ENCODE measurements around the gene IGF1R.

IGF1R gene

GRCh38 chr15:98728082-98728810 lies 79.9 kb downstream of the IGF1R start:
- no peak for DNase-seq

- no peak for DNase-seq
Measured at GRCh38 chr15:98728811-98729160, 80.4 kb downstream of the IGF1R start.

DNA sequence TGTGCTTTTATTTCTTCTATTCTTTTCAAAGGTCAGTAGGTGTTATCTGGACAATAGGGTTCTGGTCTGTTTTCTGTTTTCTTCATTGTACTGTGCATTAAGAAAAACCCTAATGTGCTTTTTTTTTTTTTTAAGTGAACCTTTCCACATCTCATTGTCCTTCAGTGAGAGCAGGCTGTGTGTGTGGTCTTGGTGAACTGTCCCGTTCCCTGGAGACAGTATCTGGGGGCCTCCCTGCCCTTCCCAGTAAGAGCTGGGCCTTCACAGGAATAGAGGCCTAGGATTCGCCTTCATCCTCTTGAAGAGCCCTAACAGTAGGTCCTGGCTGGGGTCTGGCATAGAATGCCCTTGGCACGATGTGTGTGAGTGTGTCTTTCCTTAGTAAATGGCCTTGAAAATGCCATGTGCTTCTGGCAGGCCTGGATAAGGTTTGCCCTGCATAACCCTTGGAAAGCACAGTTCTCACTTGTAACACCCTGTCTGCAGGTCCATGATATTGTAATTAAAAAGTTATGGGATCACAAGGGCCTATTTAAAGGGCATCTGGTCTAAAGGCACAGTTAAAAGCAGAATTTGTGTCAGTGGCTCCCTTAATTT lies 81.2 kb downstream of the IGF1R start:
- no peak for DNase-seq

- DNase-seq = no peak
Measured at GRCh38 chr15:98730860-98731711, 82.7 kb downstream of the IGF1R start.

DNA sequence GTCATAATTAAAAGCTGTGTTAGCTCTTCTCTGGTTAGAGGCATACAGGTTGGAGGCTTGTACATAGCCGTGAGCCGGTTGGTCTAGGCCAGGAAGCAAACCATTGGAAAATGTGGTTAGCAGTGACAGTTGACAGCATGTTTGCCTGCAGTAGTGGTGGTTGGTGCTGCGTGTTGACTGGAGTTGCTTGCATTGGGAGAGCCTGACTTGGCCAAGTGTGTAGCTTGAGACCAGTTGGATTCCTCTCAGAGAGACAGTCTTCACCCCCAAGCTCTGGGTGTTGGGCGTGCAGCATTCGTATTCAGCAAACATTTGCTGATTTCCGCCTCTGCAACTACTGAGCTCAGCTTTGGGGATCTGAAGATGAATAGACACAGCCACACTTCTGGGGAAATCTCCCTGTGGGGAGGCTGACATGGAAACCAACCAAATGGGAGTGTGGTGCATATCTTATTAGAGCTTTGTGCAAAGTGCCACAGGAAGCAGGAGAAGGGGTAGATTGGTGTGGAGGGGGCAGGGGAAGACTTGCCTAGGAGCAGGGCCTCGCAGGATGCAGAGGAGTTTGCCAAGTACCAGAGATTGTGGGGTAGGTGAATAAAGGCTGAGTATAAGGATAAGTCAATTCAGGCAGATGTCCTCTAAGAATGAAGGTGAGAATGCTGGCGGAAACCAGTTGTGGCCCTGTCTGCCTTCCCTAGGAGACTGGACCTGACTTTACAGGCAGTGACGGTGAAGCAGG lies 83.5 kb downstream of the IGF1R start:
- no peak for DNase-seq

DNA sequence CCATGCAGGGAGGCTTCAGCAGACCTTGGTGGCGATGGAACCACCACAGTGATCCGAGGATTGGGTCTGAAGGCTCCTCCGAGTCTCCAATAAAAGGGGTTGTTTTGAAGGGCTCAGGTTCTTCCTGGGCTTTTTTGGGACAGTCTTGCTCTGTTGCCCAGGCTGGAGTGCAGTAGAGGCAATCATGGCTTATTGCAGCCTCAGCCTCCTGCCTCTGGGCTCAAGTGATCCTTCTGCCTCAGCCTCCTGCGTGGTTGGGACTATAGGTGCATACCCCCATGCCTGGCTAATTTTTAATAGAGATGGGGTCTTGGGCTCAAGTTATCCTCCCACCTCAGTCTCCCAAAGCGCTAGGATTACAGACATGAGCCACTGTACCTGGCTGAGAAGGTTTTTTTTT lies 84.8 kb downstream of the IGF1R start:
- DNase-seq = no peak

DNA sequence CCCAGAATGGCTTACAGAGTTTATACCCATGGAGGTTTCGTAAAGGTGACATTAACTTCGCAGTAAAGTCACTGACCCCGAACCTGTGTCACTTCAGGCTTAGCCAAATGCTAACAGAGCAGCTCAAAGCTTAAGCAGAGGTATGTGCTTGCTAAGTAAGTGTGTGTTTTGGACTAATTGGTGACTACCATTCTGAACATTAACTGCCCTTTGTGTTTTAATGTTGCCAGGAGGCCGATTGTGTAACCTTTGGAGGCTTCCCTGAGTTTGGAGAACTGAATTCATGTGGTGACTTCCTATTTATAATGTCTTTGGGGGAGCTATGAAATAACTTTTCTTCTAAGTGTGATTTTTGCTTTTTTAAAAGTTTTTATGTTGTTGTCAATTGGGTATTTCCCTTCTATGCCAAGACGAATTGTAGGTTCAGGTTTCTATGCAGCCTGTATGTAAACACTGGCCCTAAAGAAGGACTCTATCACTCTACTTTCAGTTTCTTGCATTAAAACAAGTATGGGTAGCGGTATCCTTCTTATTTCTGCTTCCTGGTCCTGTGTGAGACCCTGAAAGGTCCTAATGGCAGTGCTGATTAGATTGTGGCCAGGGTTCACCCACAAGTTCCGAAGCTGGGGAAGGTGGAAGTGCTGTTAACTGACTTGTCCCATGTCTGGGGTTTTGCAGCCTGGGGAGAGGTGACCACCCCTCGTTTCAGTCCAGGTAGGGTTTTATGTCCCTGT lies 86.3 kb downstream of the IGF1R start:
- no peak for DNase-seq

GRCh38 chr15:98735304-98735703 lies 87.0 kb downstream of the IGF1R start:
- no peak for DNase-seq

DNA sequence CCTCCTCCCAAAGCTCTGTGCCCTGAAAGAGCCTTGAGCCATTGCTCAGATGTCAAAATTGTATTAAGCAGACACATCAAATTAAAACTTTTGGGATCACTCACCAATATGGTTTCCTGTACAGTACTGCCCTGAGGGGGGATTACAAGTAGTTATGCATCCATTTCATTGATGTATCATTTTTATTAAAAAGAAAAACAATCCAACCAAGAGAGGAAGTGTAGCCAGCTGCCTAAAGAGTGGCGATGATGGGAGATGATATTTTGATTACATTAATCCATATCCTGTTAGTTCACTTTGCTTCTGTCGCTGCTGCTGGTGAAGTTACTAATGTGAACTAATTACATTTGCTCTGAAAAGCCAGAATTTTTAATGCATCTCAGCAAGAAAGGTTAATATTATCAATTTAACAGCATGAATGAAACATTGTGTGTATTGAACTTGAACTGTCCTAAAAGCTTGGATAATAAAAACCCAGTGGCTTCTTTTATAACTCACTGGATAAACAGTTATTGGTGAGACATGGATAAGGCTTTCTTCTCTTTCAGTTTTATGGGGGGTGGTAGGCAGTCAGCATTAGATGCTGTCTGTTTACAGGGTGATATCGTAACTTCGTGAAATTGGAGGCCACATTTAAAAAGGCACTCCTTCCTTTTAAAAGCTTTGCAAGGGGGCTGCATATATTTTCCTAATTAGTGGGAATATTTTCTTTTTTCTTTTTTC lies 87.7 kb downstream of the IGF1R start:
- no peak for DNase-seq

- no peak for DNase-seq
Measured at GRCh38 chr15:98737159-98737558, 88.8 kb downstream of the IGF1R start.

DNA sequence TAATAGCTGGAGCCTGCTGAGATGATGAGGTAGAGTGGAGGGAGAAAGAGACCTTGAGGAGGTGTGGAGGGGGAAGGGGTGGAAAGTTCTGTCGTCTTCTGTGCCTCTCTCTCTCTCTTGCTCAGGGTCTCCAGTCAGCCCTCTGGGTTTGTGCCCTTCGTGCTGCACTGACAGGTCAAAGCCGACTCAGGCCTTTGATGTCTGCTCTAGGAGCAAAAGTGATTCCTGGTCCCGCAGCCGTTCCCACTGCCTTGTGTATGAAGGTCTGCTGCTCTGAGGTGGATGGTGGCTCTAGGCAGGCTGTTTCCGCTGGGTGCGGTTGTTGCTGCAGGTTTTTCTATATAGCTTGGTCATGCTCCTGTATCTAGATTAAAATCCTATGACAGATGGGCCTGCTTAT lies 89.4 kb downstream of the IGF1R start:
- no peak for DNase-seq

DNA sequence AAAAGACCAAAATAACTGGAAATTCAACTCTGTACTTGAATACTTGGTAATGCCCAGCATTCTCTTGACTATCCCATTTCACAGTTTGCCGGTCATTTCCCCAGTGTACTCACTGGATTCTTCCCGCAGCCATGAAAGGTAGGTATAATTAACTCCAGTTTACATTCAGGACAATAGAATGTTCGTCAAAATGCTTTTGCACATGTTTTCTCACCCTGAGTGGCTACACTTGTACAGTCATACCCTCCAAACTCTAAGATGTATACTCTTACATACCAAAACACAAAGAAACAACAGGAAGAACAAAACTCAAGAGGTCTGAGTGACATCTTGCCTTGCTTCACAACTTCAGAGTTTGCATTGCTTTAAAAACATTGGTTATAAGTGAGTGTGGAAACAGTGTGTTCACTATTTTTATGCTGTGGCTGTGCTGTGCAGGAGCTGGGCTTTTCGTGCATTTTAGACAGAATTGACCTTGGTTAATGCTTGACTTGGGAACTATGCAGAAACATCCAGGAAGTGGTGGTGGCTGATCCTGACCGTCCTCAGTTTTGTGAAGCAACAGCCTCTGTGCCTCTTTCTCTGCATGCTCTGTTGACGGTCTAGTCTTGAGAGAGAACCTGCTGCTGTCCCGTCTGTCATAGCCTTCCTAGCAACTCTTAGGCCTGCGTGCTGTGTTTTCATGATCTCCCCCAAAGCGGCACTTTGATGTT lies 90.5 kb downstream of the IGF1R start:
- DNase-seq = no peak

DNA sequence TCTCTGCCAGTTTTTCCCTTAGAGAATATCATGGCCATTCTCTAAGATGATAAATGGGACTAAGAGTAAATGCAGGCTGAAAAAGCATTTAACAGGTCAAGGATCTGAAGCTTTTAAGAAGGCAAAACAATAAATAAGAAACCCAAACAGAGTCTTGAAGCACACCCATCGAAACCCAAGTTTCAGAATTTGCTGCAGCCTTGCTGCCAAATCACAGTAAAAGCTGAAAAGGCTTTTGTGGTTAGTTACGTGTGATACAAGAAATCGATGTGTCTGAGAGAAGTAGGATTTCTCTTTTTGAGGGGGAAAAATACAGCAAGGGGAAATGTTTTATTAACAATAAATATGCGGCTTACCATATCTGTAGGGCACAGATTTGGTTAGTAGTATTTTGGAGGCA lies 92.0 kb downstream of the IGF1R start:
- no peak for DNase-seq

GRCh38 chr15:98740963-98741362 lies 92.6 kb downstream of the IGF1R start:
- no peak for DNase-seq

DNA sequence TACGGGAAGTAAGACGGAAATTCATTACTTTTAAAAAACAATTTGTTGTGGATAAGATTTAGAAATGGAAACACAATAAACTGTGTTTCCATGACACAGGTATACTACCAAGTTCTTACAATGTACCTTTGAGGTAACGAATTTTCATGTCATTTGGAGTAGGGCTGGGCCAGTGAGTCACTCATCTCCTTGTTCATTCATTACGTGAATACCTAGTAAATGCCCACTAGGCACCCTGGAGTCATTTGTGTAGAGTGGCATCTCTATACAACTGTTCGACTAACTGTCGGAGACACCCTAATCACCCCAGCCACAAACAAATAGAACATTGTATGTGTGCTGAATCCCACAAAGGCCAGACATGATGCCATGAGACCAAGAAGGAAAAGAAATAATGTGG lies 94.8 kb downstream of the IGF1R start:
- DNase-seq = no peak

GRCh38 chr15:98744506-98744905 lies 96.2 kb downstream of the IGF1R start:
- DNase-seq = no peak

DNA sequence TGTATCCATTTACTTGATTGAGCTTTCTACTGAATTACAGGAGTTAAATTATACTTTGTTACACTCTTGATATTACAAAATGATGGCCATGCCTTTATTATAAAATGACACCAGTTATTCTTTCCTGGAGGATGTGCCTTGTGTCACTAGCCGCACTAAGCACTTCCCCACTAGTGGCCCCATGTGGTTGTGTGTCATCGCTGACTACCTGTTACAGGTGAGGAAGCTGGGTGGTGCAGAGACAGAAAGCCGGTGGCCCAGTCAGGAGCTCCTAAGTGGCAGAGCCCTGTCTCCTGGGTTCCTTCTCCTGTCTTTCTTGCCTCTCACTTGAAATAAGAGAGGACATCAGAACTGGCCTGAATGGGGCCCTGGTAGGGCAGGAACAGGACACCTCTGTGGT lies 96.8 kb downstream of the IGF1R start:
- DNase-seq = no peak

- no peak for DNase-seq
Measured at GRCh38 chr15:98745650-98746374, 97.5 kb downstream of the IGF1R start.

GRCh38 chr15:98746375-98747155 lies 98.2 kb downstream of the IGF1R start:
- no peak for DNase-seq

DNA sequence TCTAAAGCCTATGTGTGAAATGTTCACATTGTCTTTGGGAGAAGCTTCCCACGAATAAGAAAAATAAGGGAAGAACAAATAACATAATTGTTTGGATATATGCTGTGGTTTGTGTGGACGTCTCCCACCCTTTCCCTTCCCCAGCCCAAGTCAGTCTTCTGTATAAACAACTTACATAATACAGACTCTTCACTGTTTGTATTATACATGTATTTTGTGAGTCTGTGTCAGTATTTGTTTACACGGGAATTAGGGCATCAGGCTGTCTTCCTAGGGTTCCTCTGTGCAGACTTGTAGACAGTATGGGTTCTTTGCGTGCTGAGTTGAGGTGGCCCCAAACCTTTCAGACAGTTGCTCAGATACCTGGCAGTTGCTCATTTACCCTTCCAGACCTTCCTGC lies 103.4 kb downstream of the IGF1R start:
- DNase-seq = no peak

Data from NCI-H1694 treated with DMSO at 0.1 percent for 48 hours (cell line).